Endothelial cell of umbilical vein (primary cell): ENCODE data around the gene NECTIN4. TPM values are rescaled to one million over a fixed set of nuclear protein-coding genes. Genes with fewer than 3 reads are reported as not detected.
"Not testable (repeated sequence)": the region's sequence is repeated elsewhere in the genome, so short reads cannot be mapped to it uniquely, and the experiment has no call there.

Experiments
- BruUV-seq: library from RNA; stranded (reverse); fragments of 400-500 nt; replicated peaks from 2 replicates; lab custom pipeline; 2021; lab: Mats Ljungman, UMichigan
- CTCF ChIA-PET: fragments of 300-600, 350-600 bp; sonication (Branson Sonifier 250); formaldehyde crosslinking; loops from one replicate; lab custom pipeline; 2021; ENCODE audit warnings: antibody characterized with exemption, inconsistent platforms; lab: Charles Lee
- POLR2A ChIA-PET: fragments of 300-600, 350-600 bp; sonication (Branson Sonifier 250); formaldehyde crosslinking; loops from one replicate; lab custom pipeline; 2021; ENCODE audit warnings: antibody characterized with exemption, inconsistent platforms; lab: Charles Lee
- DNase-seq: peaks from one replicate; pipeline ENCODE4 v3.0.0-alpha.2; 2011; ENCODE audit warnings: low read depth, low spot score
- FAIRE-seq: peaks from 2 replicates; lab custom pipeline; 2011; peaks lifted over from hg19 to GRCh38; lab: Jason Lieb, UNC
- H2AFZ ChIP-seq: 2 replicates; pipeline ENCODE4 v1.6.0; 2012; ENCODE audit warnings: low read depth, low read length, control low read depth, inconsistent platforms
- H3K27ac ChIP-seq: 2 replicates; pipeline ENCODE4 v1.5.1; 2011; ENCODE audit warnings: low read depth, mild to moderate bottlenecking, control low read depth, low read length, moderate library complexity; ENCODE audit not compliant: insufficient read depth
- H3K27me3 ChIP-seq, 2 experiments: 2 replicates each; pipeline versions ENCODE4 v1.6.0 to v1.6.1; 2011; ENCODE audit warnings: low read length in 2 of 2, mixed read lengths in 1 of 2; ENCODE audit not compliant: control insufficient read depth in 2 of 2, insufficient read depth in 2 of 2
- H3K36me3 ChIP-seq, 2 experiments: 2 replicates in 1 of 2; 3 replicates in 1 of 2; pipeline ENCODE4 v1.5.1; 2011; ENCODE audit warnings: low read length in 2 of 2, mild to moderate bottlenecking in 1 of 2, moderate library complexity in 1 of 2; ENCODE audit not compliant: control insufficient read depth in 2 of 2, insufficient read depth in 2 of 2; ENCODE audit errors: extremely low read depth in 1 of 2
- H3K4me1 ChIP-seq: 3 replicates; pipeline ENCODE4 v1.5.1; 2011; ENCODE audit warnings: mild to moderate bottlenecking, low read length; ENCODE audit not compliant: control insufficient read depth, insufficient read depth; ENCODE audit errors: extremely low read depth
- H3K4me2 ChIP-seq: 2 replicates; pipeline ENCODE4 v1.6.1; 2011; ENCODE audit warnings: low read length, control low read depth, mixed read lengths; ENCODE audit not compliant: insufficient read depth
- H3K4me3 ChIP-seq, 3 experiments: fragments of 200-600 bp in 1 of 3; sonication (generic), shearing (Covaris generic) in 1 of 3; replicated peaks in 1 of 3; 2 replicates each; pipeline ENCODE4 v1.5.1; 2011 to 2016; ENCODE audit warnings: control low read depth in 3 of 3, low read length in 3 of 3, mild to moderate bottlenecking in 2 of 3, inconsistent platforms in 1 of 3, low read depth in 1 of 3, moderate library complexity in 1 of 3; ENCODE audit not compliant: insufficient read depth in 1 of 3
- H3K79me2 ChIP-seq: 2 replicates; pipeline ENCODE4 v1.6.0; 2012; ENCODE audit warnings: low read length, inconsistent platforms; ENCODE audit not compliant: control insufficient read depth, insufficient read depth
- H3K9ac ChIP-seq: replicated peaks from 2 replicates; pipeline ENCODE3; 2011; ENCODE audit warnings: low read length, control low read depth; ENCODE audit not compliant: insufficient read depth; ENCODE audit errors: extremely low read depth
- H3K9me1 ChIP-seq: replicated peaks from 3 replicates; pipeline ENCODE4 v1.6.0; 2011; ENCODE audit warnings: mild to moderate bottlenecking, low read length; ENCODE audit not compliant: control insufficient read depth, insufficient read depth; ENCODE audit errors: extremely low read depth
- H3K9me3 ChIP-seq: replicated peaks from 2 replicates; pipeline ENCODE4 v1.5.1; 2012; ENCODE audit warnings: low read length, inconsistent platforms; ENCODE audit not compliant: control insufficient read depth, insufficient read depth
- H4K20me1 ChIP-seq: replicated peaks from 2 replicates; pipeline ENCODE3; 2011; ENCODE audit warnings: mild to moderate bottlenecking, low read length; ENCODE audit not compliant: control insufficient read depth, insufficient read depth; ENCODE audit errors: extremely low read depth
- EZH2 ChIP-seq: IDR thresholded peaks from 2 replicates; pipeline ENCODE4 v1.6.1; 2012; ENCODE audit warnings: borderline replicate concordance, low read depth, mild to moderate bottlenecking, moderate library complexity, low read length, inconsistent platforms; ENCODE audit not compliant: severe bottlenecking
- POLR2A ChIP-seq: IDR thresholded peaks from 2 replicates; pipeline ENCODE4 v1.6.1; 2012; ENCODE audit warnings: low read depth, mild to moderate bottlenecking, control low read depth, low read length
- POLR2AphosphoS5 ChIP-seq: IDR thresholded peaks from 2 replicates; pipeline ENCODE4 v1.6.1; 2012; ENCODE audit warnings: low read depth, mild to moderate bottlenecking, control low read depth, low read length, moderate library complexity; ENCODE audit not compliant: insufficient read depth
- dilution Hi-C: fragments of 300-500 bp; cut with MboI; formaldehyde crosslinking; loops from one replicate; pipeline ENCODE4 v1.15.0; 2019; ENCODE audit warnings: low sequenced_read_pairs; ENCODE audit not compliant: extremely low pct_ligation_motif_present
- intact Hi-C: fragments of 100-400 bp; cut with micrococcal nuclease; formaldehyde crosslinking; loops from one replicate; pipeline ENCODE4 v1.10.0; 2022
- polyA plus RNA-seq, 4 experiments: library from polyadenylated mRNA; depleted of rRNA in 3 of 4; stranded (reverse) in 3 of 4; unstranded in 1 of 4; fragments of >200 nt; gene quantifications; 2 replicates each; pipeline versions ENCODE4 v1.2.1 to v1.2.3, GENCODE V29; 2011 to 2012; ENCODE audit warnings: missing spikeins in 1 of 4
- total RNA-seq: library from RNA; stranded (reverse); gene quantifications from 2 replicates; pipeline ENCODE4 v1.2.3, GENCODE V29; 2021

The NECTIN4 gene
- total and polyA plus RNA-seq, 2 donors (not counting 3 experiments of a cell fraction or from before 2014, with no cell fraction given): 0.15 to 0.58 TPM

GRCh38 chr1:161117759-161118581 is 28.6 kb upstream of the NECTIN4 start, which contains the start of the genes NIT1 and PFDN2:
Gene NIT1, plus strand, starts transcription at chr1:161118105. Its CDS starts 72 bp downstream, at chr1:161118177.
Gene PFDN2, minus strand, starts transcription at chr1:161118037. Its CDS starts 11 bp downstream, at chr1:161118026.
- Histone ChIP-seq H3K36me3 (peaks cover 8 to 26% of the 10 kb centered on the region in 2 experiments), H3K9ac (peak within 1 kb of the TSS; percentile 89), H3K79me2 (peaks cover 53% of the 10 kb centered on the region), H3K27me3 (no peaks in the 10 kb centered on the region), H3K4me2 (peak within 1 kb of the TSS; percentile 82), H3K4me1 (peaks cover 43% of the 10 kb centered on the region), H3K4me3 (peak within 1 kb of the TSS; percentile 21 to 100 (median 65)), H4K20me1 (no peaks in the 10 kb centered on the region), H3K27ac (peak within 1 kb of the TSS; percentile 66), H3K9me1 (no peaks in the 10 kb centered on the region), H2AFZ (peak within 1 kb of the TSS; percentile 42), H3K9me3 (no peaks in the 10 kb centered on the region)
- DNase-seq (peak; percentile 86), FAIRE-seq (peak; percentile 86)
- ChIA-PET POLR2A (interaction anchor here (1.3 to 1.9 kb wide), 2 partner anchors 15 to 72 kb away, joined by 3 to 11 read pairs; partner anchors contain the start of genes DEDD and USF1), CTCF (interaction anchor here (0.8 to 1.9 kb wide), 8 partner anchors 13 to 264 kb away, joined by 3 to 7 read pairs (median 4); partner anchors contain the start of genes DEDD, KLHDC9 and USF1)
- BruUV-seq: no TSS peak
- dilution Hi-C loops (no loop called here), intact Hi-C loops (loop anchor here (1.0 to 5.0 kb wide), 4 partner anchors 13 to 194 kb away; partner anchors contain the start of genes KLHDC9, SDHC and USP21)
- TF ChIP-seq POLR2A: peak; percentile 88
- peak; percentile 88 for TF ChIP-seq POLR2AphosphoS5
- no peak for TF ChIP-seq EZH2

DNA sequence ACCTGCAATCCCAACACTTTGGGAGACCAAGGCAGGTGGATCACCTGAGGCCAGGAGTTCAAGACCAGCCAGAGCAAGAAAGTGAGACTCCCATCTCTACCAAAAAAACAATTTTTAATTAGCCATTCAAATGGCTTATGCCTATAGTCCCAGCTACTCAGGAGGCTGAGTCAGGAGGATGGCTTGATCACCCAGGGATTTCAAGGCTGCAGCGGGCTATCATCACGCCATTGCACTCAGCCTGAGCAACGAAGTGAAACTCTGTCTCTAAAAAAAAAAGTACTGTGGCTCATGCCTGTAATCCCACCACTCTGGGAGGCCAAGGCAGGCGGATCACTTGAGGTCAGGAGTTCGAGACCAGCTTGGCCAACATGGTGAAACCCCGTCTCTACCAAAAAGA is 26.6 kb upstream of the NECTIN4 start:
- H3K4me2 ChIP-seq, H3K27me3 ChIP-seq, H3K9me1 ChIP-seq, H4K20me1 ChIP-seq, BruUV-seq, H3K9me3 ChIP-seq, H2AFZ ChIP-seq, POLR2A ChIA-PET, DNase-seq, H3K9ac ChIP-seq, H3K4me3 ChIP-seq, FAIRE-seq, H3K36me3 ChIP-seq, dilution Hi-C loops: not testable (repeated sequence)
- CTCF ChIA-PET: interaction anchor here (1.1 to 1.5 kb wide), 2 partner anchors 11 to 23 kb away, joined by 3 read pairs; no protein-coding TSS in a partner anchor
- Histone ChIP-seq H3K79me2 (peaks cover 73% of the 10 kb centered on the region), H3K27ac (peak overlapping the region; percentile 65), H3K4me1 (peaks cover 48% of the 10 kb centered on the region)
- intact Hi-C loops: loop anchor here (5.0 kb wide), 1 partner anchor 196 kb away; the partner anchor contains the start of gene SDHC
